ENCODE results near the gene LIPM. TPM values are rescaled to one million over a fixed set of nuclear protein-coding genes. Genes with fewer than 3 reads are reported as not detected.
"Not testable (repeated sequence)": the region's sequence is repeated elsewhere in the genome, so short reads cannot be mapped to it uniquely, and the experiment has no call there.

LIPM gene
- total RNA-seq, 1 experiment from 2014 or later, result not detected

DNA sequence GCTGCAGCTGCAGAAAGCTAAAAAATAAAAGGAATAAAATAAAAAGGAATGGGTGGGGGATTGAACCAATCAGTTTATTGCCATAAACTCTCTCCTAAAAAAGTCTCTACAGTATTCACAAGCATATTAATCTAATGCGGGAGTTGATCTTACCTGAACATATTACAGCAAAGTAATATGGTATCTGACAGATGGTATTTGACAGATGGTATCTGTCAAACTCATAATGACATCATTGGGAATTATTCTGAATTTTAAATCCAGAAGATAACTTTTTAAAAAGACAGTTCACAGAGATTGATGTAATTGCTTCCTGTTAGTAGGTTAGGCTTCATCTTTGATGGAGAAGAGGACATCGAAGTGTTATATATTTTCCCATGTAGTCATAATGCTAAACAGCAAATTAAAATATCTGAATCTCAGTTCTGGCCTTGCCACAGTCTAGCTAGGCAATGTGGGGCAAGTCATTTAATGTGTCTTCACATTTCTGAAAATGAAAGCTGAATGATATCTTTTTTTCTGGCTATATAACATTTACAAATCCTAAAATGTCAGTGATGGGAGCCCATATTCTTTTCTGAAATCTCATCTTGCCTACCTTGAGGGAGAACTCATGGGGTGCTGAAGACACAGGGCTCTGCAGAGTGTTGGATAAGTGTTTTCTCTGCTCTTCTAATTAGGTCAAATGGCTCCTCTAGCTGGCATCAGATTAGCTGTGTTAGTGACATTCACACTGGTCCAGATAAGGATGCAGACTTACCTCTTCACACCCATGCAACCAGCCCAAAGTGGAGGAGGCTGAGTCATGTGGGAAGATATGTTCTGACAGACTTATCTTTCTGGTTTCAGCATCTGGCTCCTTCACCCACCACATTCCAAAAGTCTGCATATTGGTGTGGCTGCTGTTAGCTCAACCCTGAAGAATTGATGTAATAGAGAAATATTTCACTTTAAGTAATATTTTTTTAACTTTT, 2.1 kb upstream of the LIPM start:
- DNase-seq (ENCODE audit: low read depth), result peak; percentile 23

DNA sequence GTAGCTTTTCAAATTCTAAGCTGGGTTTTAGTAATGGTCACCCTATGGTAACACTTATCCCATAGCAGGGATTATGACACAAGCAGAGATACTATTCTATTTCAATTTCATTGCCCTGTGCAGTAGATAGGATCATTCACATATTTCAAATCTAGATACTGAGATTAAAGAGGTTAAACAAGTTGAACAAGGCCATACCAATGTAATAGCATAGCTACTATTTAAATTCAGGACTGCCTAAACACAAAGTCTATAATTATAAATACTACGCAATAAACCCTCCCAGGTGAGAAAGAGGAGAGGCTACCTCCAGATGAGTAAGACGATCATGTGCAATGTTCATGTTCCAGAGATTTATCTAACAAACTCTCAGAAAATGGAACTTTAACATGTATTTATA, 1.1 kb downstream of the LIPM start:
- DNase-seq (ENCODE audit: low read depth), result no peak

- DNase-seq (ENCODE audit: low read depth), result no peak
Measured at GRCh38 chr10:88804083-88804812, 1.7 kb downstream of the LIPM start.

DNA sequence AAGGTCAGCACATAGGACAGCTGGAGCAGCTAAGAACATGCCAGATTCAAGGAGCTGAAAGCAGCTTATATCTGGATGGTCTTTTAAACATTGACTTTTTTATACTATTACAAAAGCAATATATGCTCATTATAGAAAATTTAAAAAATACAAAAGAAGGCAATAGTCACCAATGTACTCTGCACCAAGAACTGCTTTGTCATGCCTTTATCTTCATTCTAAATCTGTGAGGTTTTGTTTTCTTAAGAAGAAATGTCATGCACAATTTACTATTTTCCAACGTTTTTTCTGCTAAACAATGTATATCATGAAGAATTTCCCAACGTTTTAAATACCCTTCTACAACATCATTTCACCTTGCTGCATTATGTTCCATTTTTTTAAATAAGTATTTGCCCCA, 2.8 kb downstream of the LIPM start:
- DNase-seq (ENCODE audit: low read depth), result no peak

DNA sequence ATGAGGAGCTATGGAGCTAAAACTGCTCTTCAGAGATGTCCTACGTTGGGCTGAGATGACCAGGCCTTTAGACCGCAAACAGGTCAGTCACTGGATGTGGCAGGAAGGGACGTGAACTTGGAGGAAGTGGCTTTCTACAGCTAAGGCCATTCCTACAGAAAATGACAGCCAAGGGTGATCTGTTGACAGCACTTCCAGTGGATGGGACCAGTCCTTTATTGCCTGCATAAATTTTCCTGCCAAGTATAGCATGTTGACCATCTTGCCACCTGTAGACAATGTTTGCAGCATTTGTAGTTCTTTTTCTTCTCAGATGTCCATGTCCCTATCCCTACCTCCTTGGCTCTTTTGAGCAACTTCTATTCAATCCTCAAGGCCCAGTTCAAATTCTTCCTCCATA, 3.4 kb downstream of the LIPM start:
- DNase-seq (ENCODE audit: low read depth), result no peak

DNA sequence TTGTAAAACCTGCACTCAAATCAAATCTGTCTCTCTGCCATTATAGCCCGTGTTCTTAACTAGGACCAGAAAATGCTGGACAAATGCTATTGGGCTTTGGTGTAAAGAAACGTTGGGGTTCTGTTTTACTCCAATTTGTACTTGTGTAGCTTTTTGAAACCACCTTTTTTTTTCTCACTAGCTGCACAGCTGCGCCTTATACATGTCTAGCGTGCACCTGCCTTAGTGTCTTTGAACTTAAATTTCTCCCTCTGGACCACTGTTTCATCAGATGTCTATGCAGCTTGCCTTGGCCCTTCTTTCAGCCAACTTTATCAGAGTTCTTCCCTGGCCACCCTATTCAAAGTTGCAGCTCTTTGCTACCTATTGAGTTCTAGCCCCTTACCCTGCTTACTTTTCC, 7.1 kb downstream of the LIPM start:
- DNase-seq (ENCODE audit: low read depth), result no peak

DNA sequence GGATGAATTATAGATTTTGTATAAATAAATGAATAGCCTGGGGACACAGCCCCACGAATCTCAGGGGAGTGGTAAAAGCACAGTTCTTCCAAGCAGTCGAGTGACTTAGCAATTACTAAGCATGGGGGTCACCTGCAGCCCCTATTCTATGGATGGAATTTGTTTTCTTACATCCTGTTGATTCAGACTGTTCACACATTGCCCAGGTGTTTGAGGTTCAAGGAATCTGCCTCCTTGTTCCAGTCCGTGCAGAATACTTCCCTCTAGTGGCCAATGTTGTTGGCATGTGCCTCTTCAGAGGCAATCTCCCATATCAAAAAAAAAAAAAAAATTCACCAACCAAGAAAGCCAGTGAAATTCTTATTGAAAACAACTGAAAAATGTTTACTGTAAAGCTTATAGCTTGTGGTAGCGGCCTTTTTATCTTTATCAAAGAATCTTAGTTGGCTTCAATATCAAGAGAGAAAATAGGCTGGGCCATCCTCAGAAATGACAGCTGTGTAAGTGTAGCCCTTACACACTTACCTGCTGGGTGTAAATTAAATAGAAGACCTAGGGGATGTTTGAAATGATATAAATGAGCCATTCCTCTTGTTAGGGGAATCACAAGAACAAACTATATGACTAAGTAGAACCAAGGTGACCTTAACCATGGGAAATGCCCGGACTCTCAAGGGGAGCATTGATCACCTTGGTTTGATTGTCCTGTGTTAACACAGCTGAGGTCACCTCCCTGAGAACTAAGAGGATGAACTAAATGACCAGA, 7.8 kb downstream of the LIPM start:
- peak; percentile 79 for DNase-seq (ENCODE audit: low read depth)

DNA sequence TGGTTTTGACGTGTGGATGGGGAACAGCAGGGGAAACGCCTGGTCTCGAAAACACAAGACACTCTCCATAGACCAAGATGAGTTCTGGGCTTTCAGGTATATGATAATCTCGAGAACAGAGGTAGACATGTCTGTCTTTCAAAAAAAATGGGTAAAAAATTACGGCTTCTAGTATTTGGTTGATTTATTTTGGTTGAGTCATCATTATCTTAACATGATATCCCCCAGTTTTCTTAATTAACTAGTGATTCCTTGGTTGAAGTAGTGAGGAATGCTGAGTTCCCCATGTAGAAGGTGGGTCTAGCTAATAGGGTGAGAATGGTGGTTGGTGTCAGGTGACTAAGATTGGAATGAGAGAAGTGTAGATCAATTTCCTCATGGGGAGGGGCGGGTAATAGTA, 10.7 kb downstream of the LIPM start:
- DNase-seq (ENCODE audit: low read depth), result no peak

DNA sequence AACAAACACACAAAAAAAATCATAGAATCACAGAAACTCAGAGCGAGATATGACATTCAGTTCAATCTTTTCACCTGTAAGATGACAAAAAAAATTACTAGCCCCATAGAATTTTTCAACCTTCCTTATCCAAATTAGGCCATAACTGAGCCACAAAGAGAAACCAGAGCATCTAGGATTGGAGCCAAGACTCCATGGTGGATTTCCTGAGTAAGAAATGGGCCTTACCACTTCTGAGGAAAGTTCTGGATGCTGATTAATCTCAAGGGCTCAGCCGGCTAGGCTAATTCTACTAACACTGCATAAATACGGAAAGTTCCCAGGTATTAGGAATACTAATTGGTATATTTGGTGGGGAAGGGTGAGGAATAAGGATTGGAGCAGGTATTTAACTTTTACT, 16.8 kb downstream of the LIPM start:
- DNase-seq (ENCODE audit: low read depth), result peak; percentile 55

DNA sequence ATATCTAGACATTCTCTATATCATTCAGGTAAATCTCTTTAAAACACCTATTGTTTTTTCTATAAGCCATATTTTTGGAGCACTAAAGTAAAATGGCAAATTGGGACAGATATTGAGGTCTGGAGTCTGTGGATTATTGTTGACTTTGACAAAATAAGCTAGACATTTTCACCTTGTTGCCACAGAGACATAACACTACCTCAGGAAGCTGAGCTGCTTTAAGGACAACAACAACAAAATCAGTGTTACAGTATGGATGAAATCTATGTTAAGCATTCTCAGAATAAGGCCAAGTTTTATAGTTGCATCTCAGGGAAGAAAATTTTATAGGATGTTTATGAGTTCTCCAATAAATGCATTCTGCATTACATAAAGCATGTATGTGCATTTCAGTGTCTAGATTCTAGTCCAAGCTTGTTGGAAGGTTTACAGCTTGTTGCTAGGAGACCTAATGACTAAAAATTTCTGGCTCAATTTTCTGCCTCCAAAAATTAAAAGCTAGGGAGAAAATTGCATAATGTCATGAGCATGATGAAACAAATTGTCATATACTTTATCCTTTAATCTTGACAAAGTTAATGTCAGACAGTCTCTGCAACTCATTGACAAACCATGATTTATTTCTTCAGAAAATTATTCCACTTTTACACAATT, 18.3 kb downstream of the LIPM start:
- peak; percentile 67 for DNase-seq (ENCODE audit: low read depth)

DNA sequence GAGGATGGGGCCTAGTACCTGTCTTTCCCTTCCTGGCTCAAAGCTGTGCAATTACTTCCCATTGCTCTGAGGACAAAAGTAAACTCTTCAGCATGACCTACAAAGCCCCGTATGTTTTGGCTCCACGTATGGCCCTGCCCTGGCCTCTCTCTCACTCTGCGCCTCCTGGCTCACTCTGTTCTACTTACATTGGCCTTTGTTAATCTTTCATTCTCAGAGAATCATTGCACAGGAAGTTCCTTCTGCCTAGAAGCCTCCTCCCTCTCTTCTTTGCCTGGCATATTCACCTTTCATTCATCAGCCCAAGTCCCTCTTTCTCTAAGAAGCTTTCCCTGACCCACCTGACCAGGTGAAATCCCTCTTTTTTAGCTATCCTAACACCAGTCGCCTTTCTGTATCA, 23.9 kb downstream of the LIPM start:
- no peak for DNase-seq (ENCODE audit: low read depth)

DNA sequence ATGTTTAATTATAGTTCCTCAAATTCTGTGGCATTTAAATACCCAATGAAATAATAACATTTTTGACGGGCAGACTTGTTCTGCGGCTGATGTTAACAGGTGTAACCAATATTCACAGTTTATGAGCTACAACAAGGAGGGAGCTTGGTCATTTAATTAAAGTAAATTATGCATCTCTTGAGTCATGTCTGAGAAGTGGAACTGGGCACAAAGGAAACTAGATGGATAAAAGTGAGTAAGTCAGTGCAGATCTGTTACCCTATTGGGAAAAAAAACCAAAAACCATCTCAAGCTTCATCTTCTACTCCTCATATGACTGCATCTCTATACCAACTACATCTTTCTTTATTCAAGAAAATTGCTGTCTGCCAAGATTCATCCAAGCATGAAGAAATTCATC, 25.1 kb downstream of the LIPM start:
- DNase-seq (ENCODE audit: low read depth), result no peak

- DNase-seq (ENCODE audit: low read depth), result no peak
Measured at GRCh38 chr10:88828310-88828709, 25.8 kb downstream of the LIPM start.

DNA sequence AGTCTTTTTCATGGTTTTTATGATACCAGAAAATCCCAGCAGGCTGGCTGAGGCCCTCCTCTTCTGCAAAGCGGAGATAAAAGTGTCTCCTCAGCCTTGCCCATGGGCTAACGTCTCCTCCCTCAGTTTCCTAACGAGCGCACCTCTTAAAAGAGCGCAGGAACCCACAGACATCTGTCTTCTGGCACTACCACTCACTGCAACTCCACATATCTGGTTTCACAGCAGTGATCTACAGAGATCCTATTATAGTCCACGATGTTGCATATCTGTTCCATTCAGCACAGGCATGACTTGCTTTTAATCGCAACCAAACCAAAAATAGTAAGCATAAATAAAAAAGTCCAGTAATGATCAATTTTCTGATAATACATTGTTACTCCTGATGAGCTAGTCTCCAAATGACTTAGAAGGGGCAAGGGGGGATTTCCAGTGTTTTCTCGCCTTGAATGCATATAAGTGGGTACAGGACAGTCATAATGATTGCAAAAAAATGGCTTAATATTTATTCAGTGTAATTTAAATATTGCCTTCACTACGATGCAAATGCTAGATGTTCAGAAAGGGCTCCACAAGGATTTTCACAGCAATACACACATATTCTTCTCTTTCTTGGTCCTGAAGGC, 28.2 kb downstream of the LIPM start:
- no peak for DNase-seq (ENCODE audit: low read depth)

DNA sequence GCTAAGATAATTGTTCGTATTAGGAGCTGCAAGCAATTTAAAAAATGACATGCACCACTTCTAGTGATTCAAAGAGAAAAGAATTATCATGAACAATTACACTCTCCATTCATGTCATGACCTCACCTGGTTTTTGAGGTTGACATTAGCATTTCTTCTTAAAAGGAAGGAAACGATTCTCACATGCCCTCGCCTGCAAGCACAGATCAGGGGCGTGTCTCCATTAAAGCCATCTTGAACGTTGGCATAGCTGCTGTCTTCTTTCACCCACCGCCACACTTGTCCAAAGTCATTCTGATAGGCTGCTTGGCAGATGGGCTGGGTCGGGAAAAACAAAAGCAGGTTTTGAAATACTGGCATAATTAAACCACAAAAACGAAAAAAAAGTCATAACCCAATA, 29.2 kb downstream of the LIPM start:
- no peak for DNase-seq (ENCODE audit: low read depth)

- DNase-seq (ENCODE audit: low read depth), result no peak
Measured at GRCh38 chr10:88832376-88832775, 29.8 kb downstream of the LIPM start.

- no peak for DNase-seq (ENCODE audit: low read depth)
Measured at GRCh38 chr10:88833156-88833555, 30.6 kb downstream of the LIPM start.

DNA sequence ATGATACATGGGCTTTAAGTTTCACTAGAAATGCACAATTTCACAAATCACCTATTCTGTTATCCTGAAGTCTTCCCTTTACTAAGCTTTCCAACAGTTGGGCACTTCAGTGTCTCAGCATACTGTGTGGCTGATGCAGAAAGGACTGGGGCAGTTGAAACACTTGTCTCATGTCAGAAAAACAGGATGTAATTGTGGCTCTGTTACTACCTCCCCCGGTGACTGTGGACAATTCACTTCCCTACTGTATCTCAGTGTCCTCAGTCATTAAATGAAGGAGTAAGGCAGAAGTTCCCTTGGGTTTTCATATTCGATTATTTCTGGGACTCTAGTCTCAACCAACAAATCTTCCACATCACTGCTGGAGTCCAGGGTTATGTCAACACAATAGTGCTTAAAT, 31.2 kb downstream of the LIPM start:
- DNase-seq (ENCODE audit: low read depth), result no peak

GRCh38 chr10:88835096-88835909, 32.8 kb downstream of the LIPM start:
- peak; percentile 81 for DNase-seq (ENCODE audit: low read depth)

DNA sequence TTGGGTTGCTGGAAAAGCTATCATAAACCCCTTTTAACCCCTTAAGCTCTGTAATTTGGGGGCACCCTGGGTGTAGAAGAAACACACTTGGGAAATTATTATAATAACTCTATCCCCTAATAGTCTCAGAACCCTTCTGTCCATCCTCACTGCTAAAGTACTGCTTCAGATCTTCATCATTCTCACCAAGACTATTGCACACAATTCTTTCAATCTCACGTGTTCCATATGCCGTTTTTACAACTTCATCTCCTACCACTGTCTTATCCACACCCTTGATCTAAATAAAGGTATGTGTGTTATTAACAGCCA, 33.3 kb downstream of the LIPM start:
- DNase-seq (ENCODE audit: low read depth), result no peak

DNA sequence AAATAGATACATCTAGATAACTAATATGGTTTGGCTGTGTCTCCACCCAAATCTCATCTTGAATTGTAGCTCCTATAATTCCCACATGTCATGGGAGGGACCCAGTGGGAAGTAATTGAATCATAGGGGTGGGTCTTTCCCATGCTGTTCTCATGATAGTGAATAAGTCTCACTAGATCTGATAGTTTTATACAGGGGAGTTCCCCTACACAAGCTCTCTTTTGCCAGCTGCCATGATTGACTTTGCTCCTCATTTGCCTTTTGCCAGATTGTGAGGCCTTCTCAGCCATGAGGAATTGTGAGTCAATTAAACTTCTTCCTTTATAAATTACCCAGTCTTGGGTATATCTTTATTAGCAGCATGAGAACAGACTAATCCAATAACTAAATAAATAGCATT, 35.1 kb downstream of the LIPM start:
- DNase-seq (ENCODE audit: low read depth), result not testable (repeated sequence)

Data from M059J (cell line).